Calu3 (cell line): Measurements from ENCODE around the gene ANKRD33B. TPM values are rescaled to one million over a fixed set of nuclear protein-coding genes. Genes with fewer than 3 reads are reported as not detected.
"Not testable (repeated sequence)": the region's sequence is repeated elsewhere in the genome, so short reads cannot be mapped to it uniquely, and the experiment has no call there.

Experiments
- BruUV-seq: library from RNA; stranded (reverse); fragments of 400-500 nt; replicated peaks from 2 replicates; lab custom pipeline; 2021; lab: Mats Ljungman, UMichigan
- CTCF ChIA-PET: fragments of 300-600 bp; sonication (Branson Sonifier 250); formaldehyde crosslinking; loops from one replicate; lab custom pipeline; 2022; ENCODE audit warnings: antibody characterized with exemption; lab: Charles Lee
- DNase-seq: peaks from one replicate; pipeline ENCODE4 v3.0.0; 2022
- H3K27ac Mint-ChIP-seq: one replicate; pipeline ENCODE4 v1.8.0; 2022; ENCODE audit warnings: mixed read lengths; ENCODE audit not compliant: unreplicated experiment
- H3K27me3 Mint-ChIP-seq: one replicate; pipeline ENCODE4 v1.8.0; 2022; ENCODE audit warnings: mixed read lengths; ENCODE audit not compliant: unreplicated experiment
- H3K36me3 Mint-ChIP-seq: one replicate; pipeline ENCODE4 v1.8.0; 2022; ENCODE audit warnings: mild to moderate bottlenecking, moderate library complexity, mixed read lengths; ENCODE audit not compliant: insufficient read depth, unreplicated experiment
- H3K4me1 Mint-ChIP-seq: one replicate; pipeline ENCODE4 v1.8.0; 2022; ENCODE audit warnings: mild to moderate bottlenecking, low read depth, mixed read lengths; ENCODE audit not compliant: unreplicated experiment
- H3K4me3 Mint-ChIP-seq: one replicate; pipeline ENCODE4 v1.8.0; 2022; ENCODE audit warnings: mild to moderate bottlenecking, low read depth, moderate library complexity, mixed read lengths; ENCODE audit not compliant: unreplicated experiment
- H3K9me3 Mint-ChIP-seq: one replicate; pipeline ENCODE4 v1.8.0; 2022; ENCODE audit warnings: low read depth, mixed read lengths; ENCODE audit not compliant: unreplicated experiment
- intact Hi-C: fragments of 100-400 bp; cut with micrococcal nuclease; formaldehyde crosslinking; loops from one replicate; pipeline ENCODE4 v1.10.0; 2022; ENCODE audit not compliant: unreplicated experiment
- total RNA-seq: library from RNA; stranded (reverse); gene quantifications from 2 replicates; pipeline ENCODE4 v1.2.3, GENCODE V29; 2022
- TF ChIP-seq, protein P1 (sequence below): fragments of 200-600 bp; IDR thresholded peaks from one replicate; pipeline ENCODE4 v1.8.0; 2022; ENCODE audit warnings: antibody characterized with exemption; ENCODE audit not compliant: unreplicated experiment

The ANKRD33B gene
- total RNA-seq, 1 experiment from 2014 or later = 3.6 TPM

GRCh38 chr5:10546186-10546585 lies 17.7 kb upstream of the ANKRD33B start:
- BruUV-seq = no TSS peak
- Mint-ChIP-seq H3K4me1 (peaks cover 10% of the 10 kb centered on the region), H3K4me3 (no peak overlapping the region), H3K27ac (no peak overlapping the region), H3K9me3 (no peaks in the 10 kb centered on the region), H3K27me3 (no peaks in the 10 kb centered on the region), H3K36me3 (no peaks in the 10 kb centered on the region)
- DNase-seq = no peak
- intact Hi-C loops = no loop called here
- CTCF ChIA-PET = no interaction called here
- TF ChIP-seq, protein P1, sequence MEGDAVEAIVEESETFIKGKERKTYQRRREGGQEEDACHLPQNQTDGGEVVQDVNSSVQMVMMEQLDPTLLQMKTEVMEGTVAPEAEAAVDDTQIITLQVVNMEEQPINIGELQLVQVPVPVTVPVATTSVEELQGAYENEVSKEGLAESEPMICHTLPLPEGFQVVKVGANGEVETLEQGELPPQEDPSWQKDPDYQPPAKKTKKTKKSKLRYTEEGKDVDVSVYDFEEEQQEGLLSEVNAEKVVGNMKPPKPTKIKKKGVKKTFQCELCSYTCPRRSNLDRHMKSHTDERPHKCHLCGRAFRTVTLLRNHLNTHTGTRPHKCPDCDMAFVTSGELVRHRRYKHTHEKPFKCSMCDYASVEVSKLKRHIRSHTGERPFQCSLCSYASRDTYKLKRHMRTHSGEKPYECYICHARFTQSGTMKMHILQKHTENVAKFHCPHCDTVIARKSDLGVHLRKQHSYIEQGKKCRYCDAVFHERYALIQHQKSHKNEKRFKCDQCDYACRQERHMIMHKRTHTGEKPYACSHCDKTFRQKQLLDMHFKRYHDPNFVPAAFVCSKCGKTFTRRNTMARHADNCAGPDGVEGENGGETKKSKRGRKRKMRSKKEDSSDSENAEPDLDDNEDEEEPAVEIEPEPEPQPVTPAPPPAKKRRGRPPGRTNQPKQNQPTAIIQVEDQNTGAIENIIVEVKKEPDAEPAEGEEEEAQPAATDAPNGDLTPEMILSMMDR = no peak

DNA sequence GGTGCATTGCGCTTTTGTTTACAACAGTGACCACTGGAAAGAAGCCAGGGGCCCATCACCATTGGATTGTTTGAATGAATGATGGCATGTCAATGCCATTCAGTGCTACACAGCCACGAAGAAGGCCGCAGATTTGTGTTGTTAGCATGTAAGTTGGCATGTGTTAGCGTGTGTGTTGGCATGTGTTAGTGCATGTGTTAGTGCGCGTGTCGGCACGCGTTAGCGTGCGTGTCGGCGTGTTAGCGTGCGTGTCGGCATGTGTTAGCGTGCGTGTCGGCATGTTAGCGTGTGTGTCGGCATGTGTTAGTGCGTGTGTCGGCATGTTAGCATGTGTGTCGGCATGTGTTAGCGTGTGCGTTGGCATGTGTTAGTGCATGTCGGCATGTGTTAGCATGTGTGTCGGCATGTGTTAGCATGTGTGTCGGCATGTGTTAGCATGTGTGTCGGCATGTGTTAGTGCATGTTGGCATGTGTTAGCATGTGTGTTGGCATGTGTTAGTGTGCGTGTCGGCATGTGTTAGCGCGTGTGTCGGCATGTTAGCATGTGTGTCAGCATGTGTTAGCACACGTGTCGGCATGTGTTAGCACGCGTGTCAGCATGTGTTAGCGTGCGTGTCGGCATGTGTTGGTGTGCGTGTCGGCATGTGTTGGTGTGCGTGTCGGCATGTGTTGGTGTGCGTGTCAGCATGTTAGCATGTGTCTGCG lies 15.3 kb upstream of the ANKRD33B start:
- TF ChIP-seq, protein P1 = no peak
- Mint-ChIP-seq H3K27ac (no peak overlapping the region), H3K36me3 (peaks cover 4% of the 10 kb centered on the region), H3K9me3 (no peaks in the 10 kb centered on the region), H3K27me3 (no peaks in the 10 kb centered on the region), H3K4me1 (peaks cover 31% of the 10 kb centered on the region), H3K4me3 (no peak overlapping the region)
- DNase-seq = no peak
- CTCF ChIA-PET = no interaction called here
- no TSS peak for BruUV-seq
- intact Hi-C loops = no loop called here

DNA sequence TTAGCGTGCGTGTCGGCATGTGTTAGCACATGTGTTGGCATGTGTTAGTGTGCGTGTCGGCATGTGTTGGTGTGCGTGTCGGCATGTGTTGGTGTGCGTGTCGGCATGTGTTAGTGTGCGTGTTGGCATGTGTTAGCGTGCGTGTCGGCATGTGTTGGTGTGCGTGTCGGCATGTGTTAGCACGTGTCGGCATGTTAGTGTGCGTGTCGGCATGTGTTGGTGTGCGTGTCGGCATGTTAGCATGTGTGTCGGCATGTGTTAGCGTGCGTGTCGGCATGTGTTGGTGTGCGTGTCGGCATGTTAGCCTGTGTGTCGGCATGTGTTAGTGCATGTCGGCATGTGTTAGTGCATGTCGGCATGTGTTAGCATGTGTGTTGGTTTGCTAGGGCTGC lies 14.8 kb upstream of the ANKRD33B start:
- CTCF ChIA-PET, intact Hi-C loops: not testable (repeated sequence)

DNA sequence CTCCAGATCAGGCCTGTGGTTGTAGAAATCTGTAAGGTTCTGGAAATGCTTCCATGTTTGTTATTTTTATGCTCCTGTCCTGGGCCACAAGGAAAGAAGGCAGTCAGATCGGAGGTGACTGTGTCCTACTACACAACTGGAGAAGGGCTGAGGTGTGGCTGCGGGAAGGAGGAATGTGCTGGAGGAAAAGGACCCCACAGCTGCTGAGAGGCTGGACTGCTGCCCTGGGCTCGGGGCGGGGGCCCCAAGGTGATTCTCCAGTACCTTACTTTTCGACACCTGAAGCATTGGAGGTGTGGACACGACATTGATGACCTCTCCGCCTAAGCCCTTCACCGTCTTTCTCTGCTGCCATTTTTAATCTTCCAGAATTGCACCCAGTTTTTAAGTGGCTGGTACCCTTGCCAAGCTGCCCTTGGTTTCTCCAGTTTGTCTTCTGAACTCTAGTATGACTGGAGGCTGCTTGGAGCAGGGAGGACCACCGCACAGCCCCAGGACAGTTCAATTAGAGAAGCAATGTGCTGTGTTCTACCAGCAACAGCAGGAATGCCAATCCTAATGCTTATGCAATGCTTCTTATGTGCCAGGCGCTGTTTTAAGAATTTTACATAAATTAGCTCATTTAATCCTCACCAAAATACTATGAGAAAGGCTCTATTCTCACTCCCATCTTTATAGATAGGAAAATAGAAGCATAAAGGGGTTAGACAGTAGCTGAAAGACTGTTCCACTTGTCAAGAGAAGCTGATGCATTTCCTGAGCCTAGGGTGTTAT lies 13.5 kb upstream of the ANKRD33B start:
- H3K27me3 Mint-ChIP-seq = no peaks in the 10 kb centered on the region
- CTCF ChIA-PET = interaction anchor here (1.0 kb wide), 1 partner anchor 10 kb away, joined by 3 read pairs; no protein-coding TSS in a partner anchor
- peaks cover 4% of the 10 kb centered on the region for H3K36me3 Mint-ChIP-seq
- H3K9me3 Mint-ChIP-seq = no peaks in the 10 kb centered on the region
- peaks cover 49% of the 10 kb centered on the region for H3K4me1 Mint-ChIP-seq
- TF ChIP-seq, protein P1 = no peak
- intact Hi-C loops = no loop called here
- peak overlapping the region; percentile 51 for H3K27ac Mint-ChIP-seq
- no peak overlapping the region for H3K4me3 Mint-ChIP-seq
- BruUV-seq = no TSS peak
- DNase-seq = no peak

More for the DNA sequence above, 14.8 kb upstream of the ANKRD33B start:
- not testable (repeated sequence) for DNase-seq, H3K36me3 Mint-ChIP-seq, H3K27me3 Mint-ChIP-seq, BruUV-seq, H3K4me3 Mint-ChIP-seq, H3K9me3 Mint-ChIP-seq, H3K27ac Mint-ChIP-seq
- H3K4me1 Mint-ChIP-seq = peaks cover 36% of the 10 kb centered on the region
